Measurements from ENCODE around the gene HIC2. TPM values are rescaled to one million over a fixed set of nuclear protein-coding genes. Genes with fewer than 3 reads are reported as not detected.

HIC2 gene
- total and polyA plus RNA-seq, 9 of the 15 experiments (the other 6 are each of a cell fraction or from before 2014, with no cell fraction given) = 1.7 to 117 (median 35.5) TPM

GRCh38 chr22:21444701-21445436 lies 27.7 kb downstream of the HIC2 start (continued):
- no peak for TF ChIP-seq HES1 (IDR thresholded peaks at IDR 0.05; ENCODE audit: low read depth)
- TF ChIP-seq ATF7 (IDR thresholded peaks at IDR 0.05) = peak; percentile 75
- peak in 1 of 2 experiments; percentile 18; a peak in 1 of 4 replicates for TF ChIP-seq FOXA3 (CRISPR knock-in tag; conservative IDR thresholded peaks at IDR 0.05 in 1 of 2, IDR thresholded peaks at IDR 0.05 in 1 of 2)
- TF ChIP-seq RAD21 (CRISPR knock-in tag; conservative IDR thresholded peaks at IDR 0.05 in 1 of 2, IDR thresholded peaks at IDR 0.05 in 1 of 2) = no peak
- peak; percentile 66 for TF ChIP-seq CHD1 (IDR thresholded peaks at IDR 0.05; ENCODE audit: low read length)
- TF ChIP-seq BRCA1 (IDR thresholded peaks at IDR 0.05) = no peak
- TF ChIP-seq BRCA1 (CRISPR knock-in tag; IDR thresholded peaks at IDR 0.05) = peak; percentile 61; the same call in 1 of the 2 replicates
- TF ChIP-seq ZKSCAN1 (IDR thresholded peaks at IDR 0.05; ENCODE audit: low read depth, low read length) = 0 out of 2 replicates have a peak, but pooled peaks have one; percentile 10
- TF ChIP-seq ZNF766 (CRISPR knock-in tag; conservative IDR thresholded peaks at IDR 0.05) = no peak
- no peak for TF ChIP-seq RNF2 (IDR thresholded peaks at IDR 0.05)
- TF ChIP-seq TEAD1 (CRISPR knock-in tag; IDR thresholded peaks at IDR 0.05) = peak in 1 of 2 experiments; percentile 41; a peak in 1 of 4 replicates
- TF ChIP-seq, protein P1, sequence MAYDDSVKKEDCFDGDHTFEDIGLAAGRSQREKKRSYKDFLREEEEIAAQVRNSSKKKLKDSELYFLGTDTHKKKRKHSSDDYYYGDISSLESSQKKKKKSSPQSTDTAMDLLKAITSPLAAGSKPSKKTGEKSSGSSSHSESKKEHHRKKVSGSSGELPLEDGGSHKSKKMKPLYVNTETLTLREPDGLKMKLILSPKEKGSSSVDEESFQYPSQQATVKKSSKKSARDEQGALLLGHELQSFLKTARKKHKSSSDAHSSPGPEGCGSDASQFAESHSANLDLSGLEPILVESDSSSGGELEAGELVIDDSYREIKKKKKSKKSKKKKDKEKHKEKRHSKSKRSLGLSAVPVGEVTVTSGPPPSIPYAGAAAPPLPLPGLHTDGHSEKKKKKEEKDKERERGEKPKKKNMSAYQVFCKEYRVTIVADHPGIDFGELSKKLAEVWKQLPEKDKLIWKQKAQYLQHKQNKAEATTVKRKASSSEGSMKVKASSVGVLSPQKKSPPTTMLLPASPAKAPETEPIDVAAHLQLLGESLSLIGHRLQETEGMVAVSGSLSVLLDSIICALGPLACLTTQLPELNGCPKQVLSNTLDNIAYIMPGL (CRISPR knock-in tag; IDR thresholded peaks at IDR 0.05) = no peak
- no peak for TF ChIP-seq SMAD4 (CRISPR knock-in tag; conservative IDR thresholded peaks at IDR 0.05)

Data from K562 (cell line).